GM18867 (cell line): ENCODE data around the gene BRF1.

Experiments used
- ATAC-seq: cut with Tn5 transposase; IDR thresholded peaks from one replicate; pipeline ENCODE4 v1.9.1; 2021; ENCODE audit warnings: mild to moderate bottlenecking, moderate library complexity; ENCODE audit not compliant: unreplicated experiment

Gene BRF1

GRCh38 chr14:105165134-105165704 is 135.6 kb downstream of the BRF1 start:
- no peak for ATAC-seq

GRCh38 chr14:105163040-105163742 is 137.6 kb downstream of the BRF1 start:
- ATAC-seq, result no peak

GRCh38 chr14:105162669-105162979 is 138.2 kb downstream of the BRF1 start:
- ATAC-seq, result no peak

GRCh38 chr14:105161964-105162668 is 138.7 kb downstream of the BRF1 start:
- no peak for ATAC-seq

GRCh38 chr14:105161309-105161708 is 139.5 kb downstream of the BRF1 start:
- ATAC-seq, result no peak

GRCh38 chr14:105160776-105161175 is 140.0 kb downstream of the BRF1 start:
- no peak for ATAC-seq

- no peak for ATAC-seq
Measured at GRCh38 chr14:105159344-105159743, 141.5 kb downstream of the BRF1 start.
